ENCODE results near the gene IGSF8. TPM values are rescaled to one million over a fixed set of nuclear protein-coding genes. Genes with fewer than 3 reads are reported as not detected.

IGSF8 gene
- total RNA-seq, 2 donors from 2014 or later, result 18.8 to 22.1 TPM

- ATAC-seq (no peak), DNase-seq (no peak)
- intact Hi-C loops (cut with DNase I), result loop anchor here in 1 of 2 donors (10.0 kb wide), 1 partner anchor 294 kb away; no protein-coding TSS in a partner anchor
Observed at GRCh38 chr1:160080381-160081100, 17.9 kb downstream of the IGSF8 start.

DNA sequence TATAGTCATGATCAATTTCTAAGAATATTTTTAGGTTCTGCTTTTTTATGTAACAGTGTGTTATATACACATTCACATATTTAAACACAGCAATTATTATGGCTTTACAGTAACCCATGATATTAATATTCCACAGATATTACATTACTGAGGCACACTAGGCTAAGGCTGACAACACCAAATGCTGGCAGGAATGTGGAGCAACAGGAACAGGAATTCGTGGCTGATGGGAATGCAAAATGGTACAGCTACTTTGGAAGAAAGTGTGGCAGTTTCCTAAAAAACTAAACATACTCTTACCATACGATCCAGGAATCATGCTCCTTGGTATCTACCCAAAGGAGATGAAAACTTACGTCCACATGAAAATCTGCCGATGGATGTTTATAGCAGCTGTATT is 19.0 kb downstream of the IGSF8 start:
- intact Hi-C loops (cut with DNase I), result no loop called here
- DNase-seq (no peak), ATAC-seq (no peak)

DNA sequence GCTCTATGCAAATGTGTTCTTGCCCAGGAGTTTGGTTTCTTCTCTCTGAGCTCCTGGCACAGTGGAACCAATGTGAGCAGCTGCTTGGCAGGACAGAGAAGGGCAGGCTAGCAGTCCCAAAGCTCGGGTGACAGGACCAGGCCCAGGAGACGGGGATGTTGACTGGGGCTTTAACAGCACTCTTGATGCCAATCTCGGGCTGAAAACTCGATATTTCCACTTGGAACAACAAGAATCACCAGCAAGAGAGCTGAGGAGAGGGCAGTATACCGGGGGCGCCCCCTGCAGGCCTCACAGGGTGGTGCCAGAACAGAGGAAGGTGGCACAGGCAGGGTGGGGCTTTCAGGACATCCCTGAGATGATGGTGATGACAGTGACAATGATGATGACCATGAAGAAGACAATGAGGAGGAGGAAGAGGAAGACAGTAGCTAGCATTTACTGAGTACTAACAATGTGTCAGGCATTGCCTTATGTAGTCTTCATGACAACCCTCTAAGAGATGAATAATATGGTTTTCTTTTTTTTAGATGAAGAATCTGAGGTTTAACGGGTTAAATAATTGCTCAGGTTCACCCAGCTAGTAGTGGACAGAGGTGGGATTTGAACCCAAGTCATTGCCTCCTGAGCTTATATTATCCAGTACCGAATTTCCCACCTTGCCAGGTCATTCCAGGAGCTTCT is 19.8 kb downstream of the IGSF8 start:
- intact Hi-C loops (cut with DNase I), result no loop called here

DNA sequence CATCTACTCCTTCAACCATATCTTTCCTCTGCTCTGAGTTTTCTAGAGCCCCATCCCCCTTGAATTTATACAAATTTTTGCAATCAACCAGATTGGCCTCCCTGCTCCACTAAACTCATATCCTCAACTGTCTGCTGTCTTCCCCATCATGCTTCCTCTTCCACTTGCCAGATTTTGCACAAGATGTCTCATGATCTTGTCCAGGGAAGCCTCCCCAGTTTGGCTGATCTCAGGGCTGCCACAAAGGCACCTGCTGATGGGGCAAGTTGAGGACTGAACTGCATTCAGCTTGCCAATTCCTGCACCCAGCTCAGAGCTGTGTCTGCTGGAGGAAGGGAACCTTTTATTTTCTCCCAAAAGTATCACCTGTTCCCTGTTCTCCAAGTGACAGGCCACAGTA is 20.9 kb downstream of the IGSF8 start:
- no peak for ATAC-seq
- intact Hi-C loops (cut with DNase I), result no loop called here
- no peak for DNase-seq

More for the DNA sequence above, 19.8 kb downstream of the IGSF8 start:
- ATAC-seq (peak; percentile 34 to 39), DNase-seq (no peak)

DNA sequence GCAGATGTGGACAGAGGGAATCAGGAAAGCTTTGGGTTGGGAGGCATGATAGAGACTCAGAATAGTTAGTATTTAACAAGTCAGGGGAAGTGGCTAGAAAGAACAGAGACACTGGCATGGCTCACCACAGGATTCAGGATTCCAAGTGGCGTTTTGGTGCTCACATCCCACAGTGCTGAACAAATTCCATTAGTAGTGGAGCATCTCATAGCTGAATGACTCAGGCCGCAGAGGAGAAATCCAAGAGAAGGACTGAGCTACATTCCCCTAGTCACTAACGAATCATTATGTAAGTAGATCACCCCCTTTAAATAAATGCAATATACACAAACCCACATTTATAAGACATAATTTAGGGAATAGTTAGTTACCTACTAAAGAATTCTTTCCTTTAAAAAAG is 22.1 kb downstream of the IGSF8 start:
- intact Hi-C loops (cut with DNase I), result no loop called here
- DNase-seq (no peak), ATAC-seq (no peak)

DNA sequence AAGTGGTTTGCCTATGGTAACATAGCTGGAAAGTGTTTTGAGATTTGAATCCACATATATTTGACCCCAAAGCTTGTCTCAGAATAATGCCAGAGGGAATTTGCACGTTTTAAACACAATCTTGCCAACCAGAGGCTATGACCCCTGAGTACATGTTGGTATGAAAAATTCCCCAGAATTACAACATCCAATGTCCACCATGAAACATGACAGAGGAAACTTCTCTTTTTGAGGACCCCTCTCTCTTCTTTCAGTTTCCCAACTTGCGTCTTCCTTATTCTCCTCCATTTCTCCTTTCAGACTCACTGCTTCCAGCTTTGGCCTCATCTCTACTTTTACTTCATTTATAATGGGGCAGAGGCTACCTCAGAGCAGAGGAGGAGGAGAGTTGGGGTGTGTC is 22.6 kb downstream of the IGSF8 start:
- ATAC-seq, result no peak
- intact Hi-C loops (cut with DNase I), result no loop called here
- DNase-seq, result no peak

DNA sequence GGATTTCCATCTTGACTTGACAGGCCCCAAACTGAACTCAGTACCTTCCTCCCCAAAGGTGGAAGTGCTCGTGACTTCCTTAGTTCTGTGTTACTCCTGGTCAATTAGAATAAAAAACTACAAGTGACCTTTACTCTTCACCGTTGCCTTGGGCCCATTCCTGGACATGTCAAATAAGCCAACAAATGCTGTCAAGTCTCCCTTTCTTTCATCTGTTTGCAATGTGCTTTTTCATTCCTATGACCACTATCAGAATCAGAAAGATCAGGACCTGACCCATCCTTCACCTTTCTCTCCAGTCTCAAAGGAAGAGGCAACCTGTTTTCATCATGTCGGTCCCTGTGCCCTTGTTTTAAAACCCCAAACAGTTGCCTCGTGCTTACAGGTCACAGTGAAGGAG is 23.6 kb downstream of the IGSF8 start:
- ATAC-seq, result no peak
- no peak for DNase-seq
- intact Hi-C loops (cut with DNase I), result no loop called here

- DNase-seq (no peak), ATAC-seq (no peak)
- intact Hi-C loops (cut with DNase I), result no loop called here
Observed at GRCh38 chr1:160071289-160071688, 27.1 kb downstream of the IGSF8 start.

GRCh38 chr1:160070243-160071163 is 27.9 kb downstream of the IGSF8 start:
- peak; percentile 95 to 97 for ATAC-seq
- intact Hi-C loops (cut with DNase I), result no loop called here
- DNase-seq, result peak; percentile 87

DNA sequence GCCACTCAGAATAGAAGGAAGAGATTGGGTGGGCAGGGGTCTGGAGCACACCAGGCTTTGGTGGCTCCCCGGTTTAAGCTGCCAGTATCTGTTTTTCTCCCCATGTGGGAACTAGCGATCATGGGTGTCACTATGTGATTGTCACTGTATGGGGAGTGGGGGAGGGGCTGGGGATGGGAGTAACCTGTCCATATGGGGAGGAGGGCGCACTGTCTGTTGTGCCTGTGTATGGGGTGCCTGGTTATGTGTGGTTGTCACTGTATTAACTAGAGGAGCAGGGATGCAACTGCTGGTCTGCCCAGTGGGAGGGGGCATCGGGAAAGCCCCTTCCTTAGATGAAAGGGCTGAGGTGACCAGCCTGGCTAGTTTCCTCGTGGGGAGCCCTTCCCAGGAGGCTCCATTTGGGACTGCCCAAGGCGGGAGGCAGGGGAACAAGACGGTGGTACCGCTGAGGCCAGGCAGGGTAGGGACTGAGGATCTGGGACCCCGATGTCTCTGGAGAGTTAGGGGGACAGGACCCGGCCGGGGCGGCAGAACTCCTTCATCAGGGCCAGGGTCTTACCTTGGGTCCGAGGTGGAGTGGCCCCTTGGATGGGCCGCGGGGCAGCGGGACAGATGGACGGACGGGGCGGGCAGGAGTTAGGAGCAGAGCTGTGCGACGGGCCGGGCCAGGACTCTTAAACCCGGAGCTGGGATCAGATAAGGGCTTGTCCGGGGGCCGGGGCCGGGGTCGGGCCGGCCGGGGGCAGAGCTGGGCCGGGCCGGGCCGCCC is 28.8 kb downstream of the IGSF8 start, which contains the start of gene KCNJ10:
Gene KCNJ10 (minus strand): TSS at position 701 of the 772 bp plus-strand sequence. CDS start 27,628 bp downstream, outside the sequence.
- ATAC-seq (peak in 1 of 2 donors; percentile 76), DNase-seq (no peak)
- intact Hi-C loops (cut with DNase I), result no loop called here

GRCh38 chr1:160068225-160068624 is 30.2 kb downstream of the IGSF8 start:
- intact Hi-C loops (cut with DNase I), result no loop called here
- ATAC-seq (no peak), DNase-seq (no peak)

DNA sequence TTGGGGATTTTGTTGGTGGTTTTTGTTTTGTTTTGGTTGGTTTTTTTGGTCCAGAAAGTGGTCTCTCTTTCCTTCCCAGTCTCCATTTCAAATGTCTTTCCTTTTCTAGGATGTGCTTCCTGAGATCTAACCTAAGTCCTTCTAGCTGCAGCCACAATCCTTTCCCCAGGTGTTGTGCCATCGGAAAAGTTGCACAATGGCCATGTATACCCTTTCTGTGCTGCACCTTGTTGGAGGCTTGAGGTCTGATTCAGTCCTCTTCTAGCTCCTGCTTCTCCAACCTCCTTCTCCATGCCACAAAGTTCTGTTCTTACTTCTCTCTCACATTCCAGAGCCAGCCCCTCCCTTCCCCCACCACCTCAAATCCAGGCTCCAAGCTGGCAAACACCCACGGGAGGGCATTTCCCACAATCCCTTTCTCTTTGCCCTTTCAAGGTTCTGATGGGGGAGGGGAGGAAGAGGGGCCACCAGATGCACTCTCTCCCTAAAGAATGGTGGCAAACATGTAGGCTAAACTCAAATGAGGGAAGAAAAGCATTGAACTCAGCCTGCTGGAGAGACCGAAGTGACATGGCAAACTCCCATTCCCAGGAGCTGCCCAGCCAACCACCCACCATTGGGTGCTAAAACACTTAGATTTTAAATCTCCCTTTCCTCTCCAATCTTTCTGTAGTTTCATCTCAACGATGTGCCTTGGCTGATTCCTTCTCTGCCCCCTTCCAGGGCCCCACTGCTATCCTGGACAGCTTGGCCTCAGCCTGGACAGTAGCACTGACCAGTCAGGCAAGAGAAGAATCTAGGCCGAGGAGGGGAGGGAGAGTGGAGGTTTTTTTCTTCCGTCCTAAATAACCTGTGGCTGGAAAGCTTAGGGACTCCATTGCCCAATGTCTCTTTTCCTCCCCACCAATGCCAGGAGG is 31.3 kb downstream of the IGSF8 start:
- intact Hi-C loops (cut with DNase I), result no loop called here
- no peak for ATAC-seq
- no peak for DNase-seq

DNA sequence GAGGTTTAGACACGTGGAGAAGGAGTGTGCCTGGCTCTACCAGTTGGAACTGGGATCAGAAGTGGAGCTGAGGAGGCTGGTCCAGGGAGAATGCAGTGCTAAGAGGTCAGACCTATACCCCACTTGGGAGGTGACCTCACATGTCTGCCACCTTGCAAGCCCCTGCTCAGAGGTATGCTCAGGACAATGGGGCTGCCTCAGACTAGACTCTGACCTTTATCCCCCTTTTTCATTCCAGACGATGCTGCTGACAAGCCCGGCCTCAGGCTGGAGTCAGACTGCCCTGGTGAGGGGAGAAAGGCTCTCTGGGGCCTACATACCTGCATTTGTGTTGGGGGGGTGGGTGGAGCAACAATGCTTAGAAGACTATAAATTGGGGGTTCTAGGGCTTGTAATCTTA is 33.7 kb downstream of the IGSF8 start:
- no peak for DNase-seq
- no peak for ATAC-seq
- intact Hi-C loops (cut with DNase I), result no loop called here

DNA sequence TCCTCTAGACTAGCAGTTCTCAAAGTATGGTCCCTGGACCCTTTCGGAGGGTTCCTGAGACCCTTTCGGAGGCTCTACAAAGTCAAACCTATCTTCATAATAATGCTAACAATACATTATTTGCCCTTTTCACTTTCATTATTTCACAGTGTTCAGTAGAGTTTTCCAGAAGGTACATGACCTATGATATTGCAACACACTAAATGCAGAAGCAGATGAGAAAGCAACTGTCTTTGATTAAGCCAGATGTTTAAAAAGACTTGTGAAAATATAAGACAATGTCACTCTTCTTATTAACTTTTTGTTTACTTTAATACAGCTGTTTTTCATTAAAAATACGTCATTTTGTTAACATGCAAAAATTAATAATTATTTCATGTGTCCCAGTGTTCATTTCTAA is 34.3 kb downstream of the IGSF8 start:
- DNase-seq (no peak), ATAC-seq (no peak)
- intact Hi-C loops (cut with DNase I), result no loop called here

- ATAC-seq, result no peak
- DNase-seq, result no peak
- intact Hi-C loops (cut with DNase I), result no loop called here
Observed at GRCh38 chr1:160063176-160063575, 35.2 kb downstream of the IGSF8 start.

DNA sequence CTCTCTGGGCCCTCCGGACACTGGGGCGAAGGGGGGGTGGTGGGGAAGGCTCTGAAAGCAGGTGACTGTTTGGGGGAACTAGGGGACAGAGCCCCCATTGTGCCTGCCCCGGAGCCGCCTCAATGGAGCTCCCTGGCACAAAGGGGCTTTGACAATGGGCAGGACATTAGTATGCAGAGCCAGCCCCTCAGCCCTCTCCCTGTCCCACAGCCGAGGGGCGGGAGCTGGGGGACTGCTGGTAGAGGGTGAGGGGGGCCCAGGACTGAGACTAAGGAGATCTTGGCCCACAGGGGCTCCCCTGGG is 36.2 kb downstream of the IGSF8 start:
- DNase-seq (no peak), ATAC-seq (no peak)
- intact Hi-C loops (cut with DNase I), result no loop called here

DNA sequence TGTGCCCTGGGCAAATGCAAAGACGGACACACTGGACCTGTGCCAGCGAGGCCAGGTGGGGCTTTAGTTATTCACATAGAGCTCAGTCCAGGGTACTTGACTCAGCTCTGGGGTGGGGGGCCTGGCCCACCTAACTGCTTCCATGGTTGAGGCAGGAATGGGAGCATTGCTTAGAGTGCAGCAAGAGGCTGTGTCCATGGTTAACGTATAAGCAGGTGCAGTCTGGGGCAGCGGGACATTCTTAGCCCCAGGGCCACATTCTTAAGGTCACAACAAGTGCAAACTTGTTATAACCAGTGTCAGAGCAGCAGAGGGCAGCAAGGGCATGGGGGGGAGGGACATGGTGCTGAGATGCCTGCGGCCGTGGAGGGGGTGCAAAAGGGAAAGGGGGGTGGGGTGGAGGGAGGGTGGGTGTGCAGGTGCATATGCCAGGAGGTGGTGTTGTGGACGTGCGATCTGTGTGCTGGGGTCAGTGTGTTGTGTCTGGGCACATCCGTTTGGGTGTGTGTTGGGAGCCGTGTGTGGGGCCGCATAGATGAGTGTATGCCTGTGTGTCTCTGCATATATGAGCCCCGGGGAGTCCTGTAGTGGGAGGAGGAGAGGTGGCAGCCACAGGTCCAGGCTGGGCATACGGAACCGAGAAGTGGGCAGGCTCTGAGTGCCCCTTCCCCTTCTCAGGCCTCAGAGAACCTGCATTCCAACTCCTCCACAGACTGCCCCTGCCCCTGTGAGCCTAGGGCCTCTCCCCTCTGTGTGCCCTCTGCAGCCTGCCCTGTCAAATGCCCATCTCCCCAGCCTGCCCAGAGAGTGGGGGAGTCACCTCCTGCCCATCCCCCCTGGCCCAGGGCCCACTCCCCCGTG is 36.8 kb downstream of the IGSF8 start:
- intact Hi-C loops (cut with DNase I), result no loop called here
- peak in 1 of 2 donors; percentile 10 for ATAC-seq

More for the DNA sequence above, 36.8 kb downstream of the IGSF8 start:
- DNase-seq, result no peak

All from left cardiac atrium (tissue), 4 donors.